22Rv1 (cell line): ENCODE data around the gene CBLC.

Experiments used
- CTCF ChIP-seq: fragments of 450-650 bp; IDR thresholded peaks from 2 replicates; pipeline ENCODE4 v1.5.1; 2017; ENCODE audit warnings: mild to moderate bottlenecking
- ZFX ChIP-seq: fragments of 450-650 bp; IDR thresholded peaks from 2 replicates; pipeline ENCODE4 v1.6.1; 2017; ENCODE audit warnings: antibody characterized with exemption, borderline replicate concordance

GRCh38 chr19:44747739-44748425 is 29.8 kb upstream of the CBLC start:
- no peak for TF ChIP-seq CTCF
- no peak for TF ChIP-seq ZFX
